NCI-H187 (cell line): ENCODE data around the gene EPHX1.

ENCODE experiments used
- DNase-seq, 2 experiments: peaks; one replicate each; lab custom pipeline; 2025; lab: John Stamatoyannopoulos, UW

Gene EPHX1

GRCh38 chr1:225842788-225843425 lies 33.0 kb downstream of the EPHX1 start:
- no peak for DNase-seq

- no peak for DNase-seq
These were observed 33.5 kb downstream of the EPHX1 start for GRCh38 chr1:225843426-225843795.

GRCh38 chr1:225844236-225845061 lies 34.5 kb downstream of the EPHX1 start:
- DNase-seq: no peak

- DNase-seq: no peak
These were observed 35.2 kb downstream of the EPHX1 start for GRCh38 chr1:225845097-225845496.

GRCh38 chr1:225845571-225846259 lies 35.8 kb downstream of the EPHX1 start:
- peak in 1 of 2 experiments; percentile 39 for DNase-seq

GRCh38 chr1:225846331-225847310 lies 36.7 kb downstream of the EPHX1 start:
- DNase-seq: no peak

GRCh38 chr1:225847610-225848009 lies 37.7 kb downstream of the EPHX1 start:
- DNase-seq: peak in 1 of 2 experiments; percentile 16

GRCh38 chr1:225848030-225848955 lies 38.4 kb downstream of the EPHX1 start:
- DNase-seq: no peak

GRCh38 chr1:225849925-225850324 lies 40.0 kb downstream of the EPHX1 start:
- DNase-seq: no peak

GRCh38 chr1:225850370-225850769 lies 40.4 kb downstream of the EPHX1 start:
- no peak for DNase-seq

- no peak for DNase-seq
These were observed 41.9 kb downstream of the EPHX1 start for GRCh38 chr1:225851805-225852204.

- DNase-seq: no peak
These were observed 42.6 kb downstream of the EPHX1 start for GRCh38 chr1:225852413-225853124.

GRCh38 chr1:225853441-225853840 lies 43.5 kb downstream of the EPHX1 start:
- DNase-seq: no peak

GRCh38 chr1:225855503-225856300 lies 45.8 kb downstream of the EPHX1 start:
- no peak for DNase-seq

GRCh38 chr1:225857256-225857655 lies 47.3 kb downstream of the EPHX1 start:
- DNase-seq: no peak

- DNase-seq: no peak
These were observed 49.2 kb downstream of the EPHX1 start for GRCh38 chr1:225859151-225859550.

- DNase-seq: no peak
These were observed 50.2 kb downstream of the EPHX1 start for GRCh38 chr1:225860107-225860506.

GRCh38 chr1:225860876-225861441 lies 51.0 kb downstream of the EPHX1 start:
- DNase-seq: no peak
